Activated CD4-positive, alpha-beta T cell treated with anti-CD3 and anti-CD28 coated beads for 4 hours (primary cell): ENCODE data around the gene MED12L.
A peak's percentile ranks its signal among the peaks of the same experiment; 100 is the strongest.

Source experiments
- DNase-seq, 2 donors: peaks; one replicate each; pipeline ENCODE4 v3.0.0-alpha.2; 2020

MED12L gene

DNA sequence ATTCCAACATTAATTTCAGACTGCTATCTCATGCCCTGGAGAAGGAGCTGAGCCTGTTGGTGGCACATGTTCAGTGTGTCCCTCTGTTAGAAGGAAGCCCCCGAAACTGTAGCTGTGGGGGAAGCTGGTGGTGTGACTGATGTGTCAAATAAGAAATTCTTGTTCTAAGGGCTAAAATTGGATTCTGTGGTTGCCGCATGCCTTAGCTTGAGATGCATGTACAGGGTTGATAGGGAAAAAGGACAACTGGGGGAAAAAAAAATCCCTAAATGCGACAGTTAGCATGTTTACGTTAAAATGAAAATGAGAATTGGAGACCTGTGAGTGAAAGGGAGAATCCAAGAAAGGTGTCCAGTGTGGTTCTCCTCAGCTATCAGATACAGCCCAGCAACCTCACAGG is 58.6 kb downstream of the MED12L start:
- no peak for DNase-seq

DNA sequence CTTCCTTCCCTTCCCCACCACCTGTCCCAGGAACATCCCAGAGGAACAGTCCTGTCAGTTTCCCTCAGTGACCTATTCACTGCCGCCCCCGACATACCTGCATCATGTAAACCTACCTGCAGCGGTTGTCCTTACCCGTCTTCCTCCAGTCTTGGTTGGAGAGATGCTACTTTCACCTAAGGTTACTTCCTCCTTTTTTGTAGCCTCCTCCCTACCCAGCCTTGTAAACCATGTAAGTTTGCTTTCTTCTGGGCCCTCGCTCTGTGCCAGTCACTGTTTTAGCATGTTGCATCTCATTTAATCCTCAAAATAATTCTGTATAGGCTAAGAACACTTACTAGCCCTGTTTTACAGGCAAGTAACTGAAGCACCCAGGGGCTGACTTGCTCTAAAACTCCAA is 59.3 kb downstream of the MED12L start:
- DNase-seq = no peak

DNA sequence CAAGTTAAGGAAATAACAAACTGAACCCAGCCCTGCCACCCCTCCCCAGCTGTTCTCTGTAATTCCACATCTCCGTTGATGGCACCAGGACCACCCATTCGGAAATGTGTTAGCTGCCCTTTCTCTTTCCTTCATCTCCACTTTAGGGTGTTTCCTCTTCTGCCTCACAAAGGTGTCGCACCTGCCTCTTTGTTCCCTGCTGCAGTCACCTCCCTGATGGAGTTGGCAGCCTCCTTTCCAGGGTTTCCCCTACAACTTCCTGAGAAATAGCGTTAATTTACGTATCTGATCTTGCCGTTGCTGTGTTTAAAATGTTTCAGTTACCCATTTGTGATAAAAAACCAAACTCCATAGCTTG is 60.2 kb downstream of the MED12L start:
- no peak for DNase-seq

DNA sequence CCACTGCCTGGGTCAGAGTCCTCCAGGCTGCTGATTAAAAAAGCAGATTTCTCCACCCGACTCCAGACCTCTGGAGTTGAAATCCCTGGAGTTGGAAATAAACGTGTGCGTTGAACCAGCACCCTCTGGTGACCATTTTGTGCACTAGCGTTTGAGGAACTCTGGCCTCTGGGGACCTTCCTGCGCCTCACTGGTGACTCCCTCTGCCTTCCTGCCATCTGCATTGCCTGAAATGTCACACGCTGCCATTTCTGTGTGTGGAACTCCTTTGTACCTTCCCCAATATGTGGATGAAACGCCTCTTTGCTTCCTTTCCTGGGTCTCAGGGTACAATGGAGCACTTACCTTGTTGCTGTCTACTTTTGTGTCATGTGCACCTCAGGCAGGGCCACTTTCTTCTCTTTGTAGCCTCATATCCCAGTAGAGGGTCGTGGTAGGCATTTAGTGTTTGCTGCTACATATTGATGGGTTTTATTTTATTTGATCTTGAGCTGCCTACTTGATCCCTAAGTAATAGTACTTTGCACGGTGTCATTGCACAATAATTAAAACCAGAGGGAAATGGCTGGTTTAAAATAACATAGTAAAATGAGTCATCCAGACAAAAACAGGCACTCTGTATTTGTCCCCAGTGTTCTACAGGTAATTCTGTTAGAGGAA is 60.7 kb downstream of the MED12L start:
- peak; percentile 34 to 38 for DNase-seq

DNA sequence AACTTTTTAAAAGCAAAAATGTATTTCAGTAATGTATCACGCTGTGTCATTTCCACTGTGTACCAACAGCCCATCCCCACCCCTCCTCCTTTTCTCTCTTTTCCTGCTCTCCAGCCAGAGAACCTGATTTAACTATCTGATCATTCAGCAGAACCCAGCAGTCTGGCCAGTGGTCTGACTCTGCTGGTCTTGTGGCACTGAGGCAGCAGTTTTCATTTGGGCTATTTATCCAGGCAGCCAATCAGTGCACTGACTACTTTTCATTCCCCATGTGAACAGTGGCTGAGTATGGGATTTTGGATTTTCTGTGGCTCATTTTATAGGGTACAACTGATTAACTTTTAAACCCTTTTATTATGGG is 61.2 kb downstream of the MED12L start:
- no peak for DNase-seq

DNA sequence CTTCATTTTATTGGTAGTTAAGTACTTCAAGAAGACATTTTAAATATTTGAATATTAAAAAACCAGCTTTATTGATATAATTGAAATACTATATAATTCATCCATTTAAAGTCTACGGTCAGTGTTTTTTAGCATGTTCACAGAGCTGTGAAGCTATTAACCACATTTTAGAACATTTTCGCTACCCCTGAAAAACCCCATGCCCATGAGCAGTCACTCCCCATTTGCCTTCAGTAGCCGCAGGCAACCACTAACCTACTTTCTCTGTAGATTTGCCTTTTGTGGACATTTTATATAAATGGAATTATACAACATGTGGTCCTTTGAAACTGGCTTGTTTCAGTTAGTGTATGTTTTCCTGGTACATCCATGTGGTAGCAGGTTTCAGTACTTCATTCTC is 61.8 kb downstream of the MED12L start:
- no peak for DNase-seq

DNA sequence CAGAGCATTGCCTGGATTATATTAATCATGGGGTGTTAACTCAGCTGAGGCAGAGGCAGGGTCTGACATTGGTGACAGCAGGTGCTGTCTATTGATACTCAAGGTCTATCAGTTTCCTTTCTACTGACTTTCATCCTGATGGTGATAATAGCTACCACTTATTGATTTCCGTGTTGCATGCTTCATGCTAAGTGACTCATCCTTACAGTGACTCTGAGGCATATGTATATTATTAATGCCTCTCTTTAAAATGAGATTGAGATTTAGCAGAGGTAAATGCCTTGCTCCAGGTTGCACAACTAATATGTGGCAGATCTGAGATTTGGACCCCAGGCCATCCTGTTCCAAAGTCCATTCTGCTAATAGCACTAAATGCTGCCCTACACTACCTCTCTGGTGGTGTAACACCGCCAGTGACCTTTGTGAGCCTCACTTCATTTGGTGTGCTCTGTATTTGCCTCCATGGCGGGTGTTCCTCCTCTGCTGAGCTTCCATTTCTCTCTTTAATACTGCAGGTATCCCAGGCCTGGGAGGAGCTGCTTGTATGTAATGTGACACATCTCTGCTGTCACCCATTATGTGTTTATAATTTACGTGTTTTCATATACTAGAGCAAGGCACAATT is 67.1 kb downstream of the MED12L start:
- DNase-seq = no peak

DNA sequence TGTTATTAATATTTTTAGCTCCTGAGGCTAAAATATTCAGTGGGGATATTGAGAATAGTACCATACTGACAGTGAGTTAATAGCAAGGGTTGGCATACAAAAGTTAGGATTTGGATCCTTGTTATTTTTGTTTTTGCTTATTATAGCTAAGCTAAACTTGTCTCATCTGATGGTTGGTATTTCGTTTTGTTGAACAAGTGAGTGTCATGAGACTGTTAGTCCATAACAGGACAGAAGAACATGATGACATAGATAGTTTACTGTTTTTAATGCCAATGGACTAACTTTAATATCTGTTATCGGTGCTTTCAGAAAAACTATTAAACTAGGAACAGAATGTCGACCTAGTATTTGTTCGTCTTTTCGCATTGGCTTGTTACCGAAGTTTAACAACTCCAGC is 69.1 kb downstream of the MED12L start:
- no peak for DNase-seq

DNA sequence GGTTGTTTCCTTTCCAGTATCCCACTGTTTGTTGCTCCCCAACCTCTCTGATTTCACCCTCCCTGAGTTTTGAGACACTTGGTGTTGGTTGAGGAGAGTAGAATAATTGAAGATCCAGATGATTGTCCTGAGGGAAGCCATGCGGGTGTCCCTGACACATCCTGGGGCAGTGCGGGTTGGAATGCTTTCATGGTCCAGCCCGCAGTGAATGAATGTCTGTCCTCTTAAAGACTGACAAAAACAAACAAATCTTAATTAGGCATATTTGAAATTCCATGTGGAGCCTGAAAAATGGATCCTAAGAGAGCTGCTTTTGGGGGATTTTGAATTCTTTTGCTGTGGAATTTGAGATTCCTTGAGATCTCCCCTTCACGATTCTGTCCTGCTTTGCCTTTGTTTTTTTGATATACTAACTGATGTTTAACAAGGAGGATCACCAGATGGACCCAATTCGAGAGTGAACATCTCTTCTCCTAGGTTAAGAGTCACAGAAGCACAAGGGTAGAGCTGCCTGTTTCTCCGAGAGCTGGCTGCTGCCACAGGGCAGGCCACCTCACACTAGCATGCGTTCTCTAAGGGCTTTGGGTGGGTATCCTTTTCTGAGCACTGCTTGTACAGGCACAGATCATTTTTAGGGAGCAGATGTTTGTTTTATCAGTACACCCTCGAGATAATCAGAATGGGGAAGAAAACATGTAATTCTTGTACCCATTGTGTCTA is 70.1 kb downstream of the MED12L start:
- DNase-seq = no peak

DNA sequence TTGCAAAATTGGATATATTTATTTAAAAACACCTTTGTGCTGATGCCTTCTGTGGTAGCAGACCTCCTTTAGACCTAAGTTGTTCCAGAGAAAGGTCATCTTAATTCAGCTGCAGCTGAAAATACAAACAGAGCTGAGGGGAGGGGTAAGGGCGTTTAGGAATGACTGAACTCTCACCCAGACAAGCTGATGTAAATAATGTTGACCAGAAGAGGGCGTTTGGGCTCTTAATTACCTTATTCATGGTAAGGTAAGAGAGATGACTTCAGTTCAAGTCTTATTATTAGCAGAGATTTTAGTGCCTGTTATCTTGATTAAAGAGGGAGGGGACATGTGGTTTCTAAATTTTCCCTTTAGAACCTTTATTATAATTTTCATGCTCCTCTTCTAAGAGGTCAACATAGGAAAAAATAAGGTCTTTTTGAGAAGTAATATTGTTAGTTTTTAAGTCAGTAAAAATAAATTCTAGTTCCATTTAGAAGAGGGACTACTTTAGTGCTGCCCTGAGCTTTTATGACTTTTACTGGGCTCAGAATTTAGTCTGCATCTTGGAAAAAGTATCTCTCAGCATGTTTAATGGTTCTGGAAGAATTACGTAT is 71.3 kb downstream of the MED12L start:
- DNase-seq = peak in 1 of 2 donors; percentile 51

DNA sequence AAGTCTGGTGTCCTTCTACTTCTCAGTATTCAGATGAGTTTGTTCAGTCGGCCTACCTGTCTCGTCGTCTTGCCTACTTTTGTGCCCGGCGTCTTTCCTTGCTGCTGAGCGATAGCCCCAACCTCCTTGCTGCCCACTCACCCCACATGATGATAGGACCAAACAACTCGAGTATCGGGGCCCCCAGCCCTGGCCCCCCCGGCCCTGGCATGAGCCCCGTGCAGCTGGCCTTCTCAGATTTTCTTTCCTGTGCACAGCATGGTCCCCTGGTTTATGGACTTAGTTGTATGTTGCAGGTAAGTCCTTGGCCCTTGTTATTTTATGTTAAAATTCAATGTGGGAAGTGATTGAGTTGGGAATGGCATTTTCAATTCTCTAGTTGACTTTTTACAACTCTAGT is 74.3 kb downstream of the MED12L start:
- DNase-seq = no peak

DNA sequence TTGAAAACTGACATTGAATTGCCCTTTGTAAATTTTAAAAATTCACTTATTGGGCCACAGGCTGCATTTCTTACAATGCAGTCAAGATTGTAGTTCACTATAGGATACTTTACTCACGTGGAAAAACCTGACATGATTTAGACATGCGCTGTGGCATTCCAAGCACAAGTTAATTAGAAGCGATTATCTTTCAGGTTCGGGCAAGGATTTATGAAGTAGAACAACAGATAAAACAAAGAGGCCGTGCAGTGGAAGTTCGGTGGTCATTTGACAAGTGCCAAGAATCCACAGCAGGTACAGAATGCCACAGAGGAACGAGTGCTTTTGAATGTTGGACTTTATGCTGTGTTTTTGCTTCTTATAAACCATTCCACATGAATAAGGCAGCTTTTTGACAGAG is 79.8 kb downstream of the MED12L start:
- no peak for DNase-seq

DNA sequence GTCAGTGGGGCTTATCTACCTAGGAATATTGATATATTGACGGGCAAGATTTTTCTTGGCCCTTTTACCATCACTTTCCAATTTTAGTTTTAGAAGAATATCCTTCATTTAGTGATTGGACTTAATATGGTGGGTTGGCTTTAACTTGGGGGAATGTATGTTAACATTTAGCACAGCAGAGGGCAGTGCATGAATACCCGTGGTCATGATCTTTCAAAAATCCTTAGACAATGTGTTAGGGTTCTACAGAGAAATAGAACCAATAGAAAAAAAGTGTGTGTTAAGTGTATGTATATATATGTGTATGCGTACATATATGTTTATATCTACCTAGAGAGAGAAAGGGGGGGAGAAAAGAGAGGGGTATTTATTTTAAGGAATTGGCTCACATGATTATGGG is 80.7 kb downstream of the MED12L start:
- no peak for DNase-seq

DNA sequence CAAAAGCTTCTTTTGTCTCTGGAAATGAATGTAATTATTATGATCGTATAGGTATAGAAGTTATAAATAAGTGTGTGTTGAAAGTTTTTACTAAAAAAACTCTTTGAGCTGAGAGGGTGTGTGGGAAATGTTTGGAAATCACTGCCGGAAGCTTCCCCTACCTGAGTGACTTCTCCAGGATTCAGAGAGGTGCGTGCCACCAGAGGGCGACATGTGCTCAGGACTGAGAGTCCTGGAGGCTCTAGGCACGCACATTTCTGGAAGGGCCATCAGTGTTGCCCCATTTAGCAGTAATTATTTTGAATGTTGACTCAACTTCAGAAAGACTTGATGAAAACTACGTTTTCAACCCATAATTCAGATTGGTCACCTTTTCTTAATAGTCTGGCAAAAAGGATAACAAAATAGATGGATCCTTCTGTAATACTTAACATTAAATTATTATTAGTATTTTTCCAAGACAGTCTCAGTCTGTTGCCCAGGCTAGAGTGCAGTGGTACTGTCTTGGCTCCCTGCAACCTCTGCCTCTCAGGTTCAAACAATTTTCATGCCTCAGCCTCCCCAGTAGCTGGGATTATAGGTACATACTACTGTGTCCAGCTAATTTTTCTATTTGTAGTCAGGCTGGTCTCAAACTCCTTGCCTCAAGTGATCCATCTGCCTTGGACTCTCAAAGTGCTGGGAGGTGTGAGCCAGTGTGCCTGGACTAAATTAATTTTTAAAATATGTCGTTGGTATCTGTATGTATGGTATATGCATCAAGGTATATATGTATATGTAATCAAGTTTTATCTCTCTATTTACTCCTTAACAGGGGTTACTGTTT is 83.0 kb downstream of the MED12L start:
- peak; percentile 82 to 87 for DNase-seq

DNA sequence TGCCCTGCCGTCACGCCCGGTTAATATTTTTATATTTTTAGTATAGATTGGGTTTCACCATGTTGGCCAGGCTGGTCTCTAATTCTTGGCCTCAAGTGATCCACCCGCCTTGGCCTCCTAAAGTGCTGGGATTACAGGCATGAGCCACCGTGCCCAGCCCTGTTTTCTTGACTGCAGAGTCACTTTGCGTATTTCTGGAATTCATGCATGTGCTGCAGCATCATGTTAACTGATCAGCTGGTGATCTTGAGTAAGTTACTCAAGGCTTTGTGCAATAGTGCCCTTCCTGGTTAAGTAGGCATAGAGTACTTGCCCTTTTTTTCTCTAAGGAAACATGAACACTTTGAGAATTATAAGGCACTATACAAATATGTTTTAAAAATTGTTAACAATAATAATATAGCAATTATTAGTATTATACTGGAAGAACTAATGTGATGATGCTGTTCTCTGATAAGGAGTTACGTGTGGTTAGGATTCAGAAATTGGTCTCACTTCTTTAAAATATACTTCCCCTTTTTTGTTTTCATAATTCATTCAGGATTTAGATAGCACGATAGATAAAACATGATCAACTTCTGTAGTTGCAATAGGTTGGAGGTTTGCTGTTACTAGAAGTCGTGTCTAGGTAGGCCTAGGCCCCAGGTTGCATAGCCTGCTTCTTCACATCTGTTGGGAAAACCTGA is 83.9 kb downstream of the MED12L start:
- DNase-seq = no peak

DNA sequence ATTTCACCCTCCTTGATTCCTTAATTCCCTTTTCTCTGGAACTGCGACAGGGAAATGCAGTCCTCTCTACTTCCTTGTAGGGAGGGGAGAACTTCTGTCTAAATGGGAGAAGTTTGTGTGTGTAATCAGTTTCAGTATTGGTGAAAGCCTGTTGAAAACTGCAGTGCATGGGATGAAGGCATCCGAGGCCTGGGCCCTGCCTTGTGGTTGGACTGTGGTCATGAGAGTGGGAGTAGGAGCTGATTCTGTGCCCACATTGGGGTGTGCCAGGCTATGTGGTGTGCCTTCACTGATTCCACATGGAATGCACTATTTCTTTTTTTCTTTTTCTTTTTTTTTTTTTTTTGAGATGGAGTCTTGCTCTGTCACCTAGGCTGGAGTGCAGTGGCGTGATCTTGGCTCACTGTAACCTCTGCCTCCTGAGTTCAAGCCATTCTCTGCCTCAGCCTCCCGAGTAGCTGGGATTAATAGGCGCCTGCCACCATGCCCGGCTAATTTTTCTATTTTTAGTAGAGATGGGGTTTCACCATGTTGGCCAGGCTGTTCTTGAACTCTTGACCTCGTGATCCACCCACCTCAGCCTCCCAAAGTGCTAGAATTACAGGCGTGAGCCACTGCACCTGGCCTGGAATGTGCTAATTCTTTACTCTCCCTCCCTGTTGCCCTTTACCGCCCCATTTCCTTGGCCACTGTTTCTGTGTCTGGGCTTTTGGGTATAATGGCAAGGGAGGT is 84.7 kb downstream of the MED12L start:
- DNase-seq = peak in 1 of 2 donors; percentile 28

DNA sequence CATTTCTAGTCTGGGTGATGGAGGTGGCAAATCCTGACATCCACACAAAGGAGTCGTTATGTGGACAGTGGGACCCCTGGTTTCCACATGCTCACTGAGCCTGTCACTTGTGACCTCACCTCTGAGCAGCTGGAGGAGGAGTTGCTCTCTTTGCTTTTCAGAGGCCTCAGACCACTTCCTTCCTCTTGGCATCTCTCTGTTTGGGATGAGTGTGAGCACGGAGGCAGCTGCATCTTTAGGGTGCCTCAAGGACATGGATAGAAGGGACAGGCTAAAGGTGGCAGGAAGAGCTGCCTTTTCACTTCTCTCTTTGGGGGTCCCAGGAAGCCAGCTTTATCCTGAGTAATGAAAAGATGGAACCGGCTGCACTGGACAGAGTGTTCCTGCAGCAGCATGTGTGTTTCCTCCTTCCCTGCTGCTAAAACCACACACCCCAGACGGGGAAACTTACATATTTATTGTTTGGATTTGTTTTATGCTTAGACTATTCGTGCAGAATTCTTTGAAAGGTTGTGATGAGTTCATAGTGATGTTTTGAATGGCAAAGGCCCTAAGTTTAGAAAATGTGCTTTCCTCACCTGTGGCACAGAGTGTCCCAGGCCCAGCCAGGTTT is 85.8 kb downstream of the MED12L start:
- peak; percentile 17 to 18 for DNase-seq

DNA sequence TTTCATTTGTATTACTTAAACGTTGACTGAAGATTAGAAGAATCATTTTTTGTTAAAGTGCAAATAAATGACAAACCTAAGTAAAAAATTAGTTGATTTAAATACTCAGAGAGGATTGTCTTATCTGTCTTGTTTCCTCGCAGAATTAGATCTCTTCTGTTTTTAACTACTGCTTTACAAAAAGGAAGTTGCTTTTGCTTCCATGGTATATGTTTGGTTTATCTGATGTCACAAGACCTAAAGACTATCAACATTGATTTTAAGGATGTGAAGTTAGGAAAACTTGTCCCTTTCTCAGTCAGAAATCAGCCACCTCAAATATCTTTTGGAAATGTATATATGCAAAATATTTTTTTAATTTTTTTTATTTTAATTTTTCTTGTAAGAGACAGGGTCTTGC is 88.9 kb downstream of the MED12L start:
- DNase-seq = no peak

DNA sequence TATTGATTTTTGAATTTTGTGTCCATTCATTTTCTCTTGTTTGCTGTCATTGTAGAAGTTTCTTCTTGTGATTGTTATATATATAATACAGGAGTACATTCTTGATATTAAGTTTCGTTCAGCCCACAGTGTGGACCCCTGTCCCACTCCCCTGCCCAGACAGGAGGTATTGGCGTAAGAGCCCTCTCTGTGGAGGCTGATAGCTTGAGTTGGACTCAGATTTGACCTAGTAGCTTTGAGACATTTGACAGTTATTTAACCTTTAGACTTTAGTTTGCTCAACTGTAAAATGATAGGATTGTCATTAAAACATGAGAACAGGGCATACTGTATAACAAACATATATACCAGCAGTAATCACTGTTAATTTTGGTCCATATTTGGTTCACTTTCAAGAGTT is 90.5 kb downstream of the MED12L start:
- no peak for DNase-seq

DNA sequence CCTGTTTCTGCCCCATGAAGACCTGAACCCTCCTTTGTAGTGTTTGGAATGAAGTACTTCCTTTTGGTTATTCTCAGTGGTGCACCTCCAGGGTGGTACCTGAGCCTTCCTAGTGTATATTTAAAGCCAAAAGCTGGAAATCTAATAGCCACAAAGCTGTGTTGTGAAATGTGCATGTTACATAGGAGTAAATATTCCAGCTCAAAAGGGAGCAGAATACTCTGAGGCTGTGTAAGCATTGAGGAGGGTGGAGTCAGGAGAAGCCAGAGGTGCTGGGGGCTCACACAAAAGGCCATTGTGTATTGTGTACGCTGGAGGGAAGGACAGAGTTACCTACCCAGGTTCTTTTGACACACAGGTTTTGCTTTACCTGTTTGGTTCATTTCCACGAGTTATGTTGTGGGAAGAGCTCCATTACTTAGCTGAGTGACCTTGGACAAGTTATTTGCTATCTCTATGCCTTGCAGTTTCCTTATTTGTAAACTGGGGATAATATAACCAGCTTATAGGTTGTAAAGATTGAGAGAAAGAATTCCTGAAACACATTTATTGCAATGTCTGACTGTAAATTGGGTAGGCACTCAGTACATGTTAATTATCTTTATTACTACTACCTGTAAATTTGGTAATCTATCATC is 92.9 kb downstream of the MED12L start:
- no peak for DNase-seq
